Omental fat pad (tissue), 4 donors: Measurements from ENCODE around the gene KMT2B. TPM values are rescaled to one million over a fixed set of nuclear protein-coding genes. Genes with fewer than 3 reads are reported as not detected.
A peak's percentile ranks its signal among the peaks of the same experiment; 100 is the strongest.

Source experiments
- ATAC-seq: fragments of 150-250 bp; one replicate; pipeline ENCODE4 v1.9.1; 2016; ENCODE audit warnings: mild to moderate bottlenecking, moderate library complexity; ENCODE audit not compliant: low FRiP score
- DNase-seq: peaks from one replicate; pipeline ENCODE4 v3.0.0-alpha.2; 2019; ENCODE audit warnings: low spot score
- CTCF ChIP-seq, 3 donors: fragments of 450-650 bp; IDR thresholded peaks; one replicate each; pipeline ENCODE4 v1.5.1; 2016 to 2017; ENCODE audit warnings: antibody characterized with exemption in 3 of 3, mild to moderate bottlenecking in 3 of 3, moderate library complexity in 2 of 3
- total RNA-seq, 4 donors: library from RNA; depleted of rRNA; stranded (reverse); fragments of >200 nt; gene quantifications; one replicate each; pipeline ENCODE4 v1.1.0, GENCODE V29; 2016

Gene KMT2B
- total RNA-seq, 4 donors from 2014 or later, result 11.5 to 28.7 (median 19.8) TPM

- DNase-seq (no peak), ATAC-seq (no peak)
- no peak for TF ChIP-seq CTCF (IDR thresholded peaks at IDR 0.05)
Observed at GRCh38 chr19:35712567-35713505, 5.0 kb upstream of the KMT2B start.

- no peak for TF ChIP-seq CTCF (IDR thresholded peaks at IDR 0.05)
- DNase-seq, result no peak
- no peak for ATAC-seq
Observed at GRCh38 chr19:35713506-35713850, 4.3 kb upstream of the KMT2B start.

GRCh38 chr19:35713904-35714495, 3.8 kb upstream of the KMT2B start:
- ATAC-seq, result no peak
- no peak for TF ChIP-seq CTCF (IDR thresholded peaks at IDR 0.05)
- DNase-seq, result no peak

GRCh38 chr19:35714601-35715354, 3.0 kb upstream of the KMT2B start:
- ATAC-seq, result no peak
- no peak for TF ChIP-seq CTCF (IDR thresholded peaks at IDR 0.05)
- DNase-seq, result no peak

- ATAC-seq (no peak), DNase-seq (no peak)
- no peak for TF ChIP-seq CTCF (IDR thresholded peaks at IDR 0.05)
Observed at GRCh38 chr19:35715355-35715809, 2.4 kb upstream of the KMT2B start.

- no peak for TF ChIP-seq CTCF (IDR thresholded peaks at IDR 0.05)
- DNase-seq (no peak), ATAC-seq (peak; percentile 27)
Observed at GRCh38 chr19:35715981-35716800, 1.6 kb upstream of the KMT2B start.
